HepG2 (cell line): ENCODE results near the gene ATP2A3. TPM values are rescaled to one million over a fixed set of nuclear protein-coding genes. Genes with fewer than 3 reads are reported as not detected.

Experiments used
- BORCS8-MEF2B ChIP-seq: sonication (generic); formaldehyde crosslinking; IDR thresholded peaks from 2 replicates; pipeline ENCODE4 v1.8.0; 2022; ENCODE audit warnings: mild to moderate bottlenecking, missing genetic modification reagents
- CAMTA2 ChIP-seq: sonication (generic); formaldehyde crosslinking; IDR thresholded peaks from 2 replicates; pipeline ENCODE4 v1.4.0; 2020; ENCODE audit warnings: mild to moderate bottlenecking, missing genetic modification reagents, borderline replicate concordance
- DR1 ChIP-seq: sonication (generic); formaldehyde crosslinking; IDR thresholded peaks from 2 replicates; pipeline ENCODE4 v1.8.0; 2021; ENCODE audit warnings: mild to moderate bottlenecking, missing genetic modification reagents, inconsistent platforms
- HNRNPLL ChIP-seq: fragments of 200-400 bp; formaldehyde crosslinking; IDR thresholded peaks from 2 replicates; pipeline ENCODE4 v1.6.1; 2017; ENCODE audit warnings: mild to moderate bottlenecking, low read depth, low read length; ENCODE audit not compliant: poor library complexity, severe bottlenecking
- IRF9 ChIP-seq: sonication (generic); formaldehyde crosslinking; IDR thresholded peaks from 2 replicates; pipeline ENCODE4 v1.8.0; 2022; ENCODE audit warnings: missing genetic modification reagents, mild to moderate bottlenecking, borderline replicate concordance
- JDP2 ChIP-seq: sonication (generic); formaldehyde crosslinking; IDR thresholded peaks from 2 replicates; pipeline ENCODE4 v1.8.1; 2022; ENCODE audit warnings: missing genetic modification reagents, borderline replicate concordance
- KLF16 ChIP-seq, 2 experiments: sonication (generic) in 1 of 2; formaldehyde crosslinking in 1 of 2; IDR thresholded peaks; 2 replicates each; pipeline versions ENCODE4 v1.6.1 to v1.8.0; 2016 to 2023; ENCODE audit warnings: missing genetic modification reagents in 2 of 2, missing compliant biosample characterization in 1 of 2
- MED8 ChIP-seq: sonication (generic); formaldehyde crosslinking; IDR thresholded peaks from 2 replicates; pipeline ENCODE4 v1.8.1; 2023; ENCODE audit warnings: mild to moderate bottlenecking, missing genetic modification reagents; ENCODE audit not compliant: insufficient replicate concordance
- MYC ChIP-seq: sonication (generic); formaldehyde crosslinking; IDR thresholded peaks from 2 replicates; pipeline ENCODE4 v1.9.0; 2021; ENCODE audit warnings: missing genetic modification reagents, borderline replicate concordance
- PHF20 ChIP-seq: sonication (generic); formaldehyde crosslinking; IDR thresholded peaks from 2 replicates; pipeline ENCODE4 v1.5.0; 2020; ENCODE audit warnings: mild to moderate bottlenecking, missing genetic modification reagents
- RAD21 ChIP-seq: fragments of 450-650 bp; formaldehyde crosslinking; IDR thresholded peaks from 2 replicates; pipeline ENCODE4 v1.5.0; 2020; ENCODE audit warnings: mild to moderate bottlenecking
- SAP130 ChIP-seq: IDR thresholded peaks from 2 replicates; pipeline ENCODE4 v1.6.1; 2016; ENCODE audit warnings: low read depth
- TBX2 ChIP-seq: sonication (generic); formaldehyde crosslinking; IDR thresholded peaks from 2 replicates; pipeline ENCODE4 v1.5.0; 2020; ENCODE audit warnings: missing genetic modification reagents, mild to moderate bottlenecking, borderline replicate concordance
- THAP11 ChIP-seq: IDR thresholded peaks from 2 replicates; pipeline ENCODE4 v1.6.1; 2016; ENCODE audit warnings: missing biosample characterization, missing genetic modification reagents
- TRIM24 ChIP-seq: sonication (generic); formaldehyde crosslinking; IDR thresholded peaks from 2 replicates; pipeline ENCODE4 v1.8.0; 2022; ENCODE audit warnings: mild to moderate bottlenecking, missing genetic modification reagents
- ZBED4 ChIP-seq: sonication (generic); formaldehyde crosslinking; IDR thresholded peaks from 2 replicates; pipeline ENCODE4 v1.4.0; 2020; ENCODE audit warnings: missing genetic modification reagents, borderline replicate concordance
- ZFP41 ChIP-seq: sonication (generic); formaldehyde crosslinking; IDR thresholded peaks from 2 replicates; pipeline ENCODE4 v1.4.0; 2020; ENCODE audit warnings: mild to moderate bottlenecking, missing genetic modification reagents, borderline replicate concordance
- ZMYM4 ChIP-seq: sonication (generic); formaldehyde crosslinking; IDR thresholded peaks from 2 replicates; pipeline ENCODE4 v1.8.1; 2023; ENCODE audit warnings: mild to moderate bottlenecking, missing genetic modification reagents
- ZNF230 ChIP-seq: sonication (generic); formaldehyde crosslinking; IDR thresholded peaks from 2 replicates; pipeline ENCODE4 v1.4.0; 2020; ENCODE audit warnings: mild to moderate bottlenecking, missing genetic modification reagents
- ZNF292 ChIP-seq: sonication (generic); formaldehyde crosslinking; IDR thresholded peaks from 2 replicates; pipeline ENCODE4 v1.8.1; 2022; ENCODE audit warnings: mild to moderate bottlenecking, low read depth, missing genetic modification reagents, borderline replicate concordance
- ZNF589 ChIP-seq: sonication (generic); formaldehyde crosslinking; conservative IDR thresholded peaks from 2 replicates; pipeline ENCODE4 v1.8.0; 2022; ENCODE audit warnings: mild to moderate bottlenecking, moderate library complexity, missing genetic modification reagents
- ZNF772 ChIP-seq: sonication (generic); formaldehyde crosslinking; IDR thresholded peaks from 2 replicates; pipeline ENCODE4 v1.5.0; 2020; ENCODE audit warnings: mild to moderate bottlenecking, missing genetic modification reagents
- polyA plus RNA-seq, 8 experiments: library from polyadenylated mRNA; depleted of rRNA in 3 of 8; stranded (reverse) in 7 of 8; unstranded in 1 of 8; fragments of >200 nt; fragmentation: Illumina TruSeq in 4 of 8; extraction: Trizol in 4 of 8; gene quantifications; 2 replicates each; pipeline versions ENCODE4 v1.2.1 to v1.2.3, GENCODE V29; 2011 to 2016; ENCODE audit warnings: low read depth in 4 of 8, missing spikeins in 1 of 8, mixed read lengths in 1 of 8; ENCODE audit not compliant: insufficient read depth in 1 of 8
- total RNA-seq, 5 experiments: library from RNA; depleted of rRNA; stranded (reverse); fragments of >200 nt; fragmentation: Illumina TruSeq; extraction: Trizol; gene quantifications; 2 replicates each; pipeline ENCODE4 v1.2.3, GENCODE V29; 2016; ENCODE audit warnings: low read depth in 1 of 5
- TF ChIP-seq, protein P1 (sequence below): IDR thresholded peaks from 2 replicates; pipeline ENCODE4 v1.6.1; 2016; ENCODE audit warnings: low read depth, control low read depth

ATP2A3 gene
- total and polyA plus RNA-seq, 2 of the 13 experiments (the other 11 are each of a cell fraction or from before 2014, with no cell fraction given) = 0.07 TPM; not detected in 1

DNA sequence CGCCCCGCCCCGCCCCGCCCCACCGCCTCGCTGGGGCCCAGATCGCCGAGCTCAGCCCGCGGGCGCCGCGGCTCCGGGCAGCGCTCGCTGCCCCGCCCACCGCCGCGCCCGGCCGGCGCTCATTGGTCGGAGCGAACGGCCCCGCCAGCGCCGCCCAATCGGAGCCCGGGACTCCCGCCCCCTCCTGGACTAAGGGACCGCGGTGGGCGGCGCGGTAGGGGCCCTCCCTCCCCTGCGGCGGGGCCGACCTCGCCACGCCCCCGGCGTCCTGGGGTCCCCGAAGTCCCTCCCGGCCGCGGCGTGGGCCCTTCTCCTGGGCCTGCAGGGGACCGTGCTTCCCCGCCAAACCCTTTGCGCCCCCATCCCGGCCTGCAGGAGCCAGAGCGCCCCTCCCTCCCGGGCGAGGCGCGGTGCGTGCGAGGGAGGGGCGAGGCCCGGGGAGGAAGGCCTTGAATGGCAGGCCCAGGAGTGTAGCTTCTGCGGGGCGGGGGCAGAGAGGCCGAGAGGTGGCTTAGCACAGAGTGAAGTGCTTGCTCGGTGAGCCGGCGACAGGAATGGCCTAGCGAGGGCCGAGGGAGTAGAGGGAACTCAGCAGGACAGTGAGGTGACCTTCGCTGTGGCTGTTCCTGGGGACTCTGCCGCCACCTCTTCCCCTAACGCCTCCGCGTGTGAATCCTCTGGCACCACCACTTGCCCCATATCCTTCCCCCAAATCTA is 71.1 kb downstream of the ATP2A3 start, which contains the start of gene CAMKK1 (continued):
- 0 out of 2 replicates have a peak, but pooled peaks have one; percentile 43 for TF ChIP-seq IRF9 (CRISPR knock-in tag)
- no peak for TF ChIP-seq ZNF589 (CRISPR knock-in tag)
- peak; percentile 49 for TF ChIP-seq ZMYM4
- TF ChIP-seq ZNF772 (CRISPR knock-in tag) = no peak
- peak; percentile 25; the same call in 1 of the 2 replicates for TF ChIP-seq ZNF230 (CRISPR knock-in tag)
- TF ChIP-seq ZBED4 (CRISPR knock-in tag) = 0 out of 2 replicates have a peak, but pooled peaks have one; percentile 30
- no peak for TF ChIP-seq PHF20 (CRISPR knock-in tag)
- 0 out of 2 replicates have a peak, but pooled peaks have one; percentile 46 for TF ChIP-seq THAP11 (CRISPR knock-in tag)
- peak; percentile 41 for TF ChIP-seq MED8 (CRISPR knock-in tag)
- TF ChIP-seq BORCS8-MEF2B = peak; percentile 88
- TF ChIP-seq MYC = peak; percentile 69
- TF ChIP-seq RAD21 (CRISPR knock-in tag) = peak; percentile 65
- 0 out of 2 replicates have a peak, but pooled peaks have one; percentile 32 for TF ChIP-seq ZNF292 (CRISPR knock-in tag)
- TF ChIP-seq JDP2 (CRISPR knock-in tag) = no peak
- TF ChIP-seq DR1 (CRISPR knock-in tag) = no peak; the same call in 1 of the 2 replicates
- peak; percentile 72 for TF ChIP-seq SAP130
- TF ChIP-seq TRIM24 (CRISPR knock-in tag) = no peak
- peak; percentile 20; the same call in 1 of the 2 replicates for TF ChIP-seq CAMTA2 (CRISPR knock-in tag)
- TF ChIP-seq ZFP41 (CRISPR knock-in tag) = 0 out of 2 replicates have a peak, but pooled peaks have one; percentile 30
- TF ChIP-seq KLF16 (CRISPR knock-in tag; IDR thresholded peaks at IDR 0.05) = peak in 1 of 2 experiments; percentile 34; a peak in 1 of 4 replicates
- peak; percentile 52; the same call in 1 of the 2 replicates for TF ChIP-seq TBX2 (CRISPR knock-in tag)
- TF ChIP-seq, protein P1, sequence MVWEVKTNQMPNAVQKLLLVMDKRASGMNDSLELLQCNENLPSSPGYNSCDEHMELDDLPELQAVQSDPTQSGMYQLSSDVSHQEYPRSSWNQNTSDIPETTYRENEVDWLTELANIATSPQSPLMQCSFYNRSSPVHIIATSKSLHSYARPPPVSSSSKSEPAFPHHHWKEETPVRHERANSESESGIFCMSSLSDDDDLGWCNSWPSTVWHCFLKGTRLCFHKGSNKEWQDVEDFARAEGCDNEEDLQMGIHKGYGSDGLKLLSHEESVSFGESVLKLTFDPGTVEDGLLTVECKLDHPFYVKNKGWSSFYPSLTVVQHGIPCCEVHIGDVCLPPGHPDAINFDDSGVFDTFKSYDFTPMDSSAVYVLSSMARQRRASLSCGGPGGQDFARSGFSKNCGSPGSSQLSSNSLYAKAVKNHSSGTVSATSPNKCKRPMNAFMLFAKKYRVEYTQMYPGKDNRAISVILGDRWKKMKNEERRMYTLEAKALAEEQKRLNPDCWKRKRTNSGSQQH (CRISPR knock-in tag) = peak; percentile 56; the same call in 1 of the 2 replicates
- peak; percentile 53 for TF ChIP-seq HNRNPLL
